H7 (cell line): ENCODE results near the gene SUPT3H. TPM values are rescaled to one million over a fixed set of nuclear protein-coding genes. Genes with fewer than 3 reads are reported as not detected.

Experiments used
- DNase-seq: peaks from one replicate; pipeline ENCODE4 v3.0.0; 2012
- H3K27me3 ChIP-seq: 2 replicates; pipeline ENCODE4 v1.6.0; 2011; ENCODE audit warnings: mild to moderate bottlenecking, low read length; ENCODE audit not compliant: control insufficient read depth, insufficient read depth
- H3K36me3 ChIP-seq: replicated peaks from 2 replicates; pipeline ENCODE4 v1.5.1; 2011; ENCODE audit warnings: low read length; ENCODE audit not compliant: control insufficient read depth, insufficient read depth
- H3K4me3 ChIP-seq: 2 replicates; pipeline ENCODE4 v1.5.1; 2011; ENCODE audit warnings: low read depth, mild to moderate bottlenecking, control low read depth, low read length, moderate library complexity; ENCODE audit not compliant: insufficient read depth
- total RNA-seq: library from RNA; depleted of rRNA; stranded (reverse); fragments of >200 nt; shearing (Covaris generic); gene quantifications from 2 replicates; pipeline ENCODE4 v1.2.3, GENCODE V29; 2014

SUPT3H gene
- total RNA-seq, 1 experiment from 2014 or later = 13.3 TPM

GRCh38 chr6:44949596-44950201 lies 428.0 kb downstream of the SUPT3H start:
- no peaks in the 10 kb centered on the region for H3K36me3 ChIP-seq
- no peak overlapping the region for H3K4me3 ChIP-seq
- H3K27me3 ChIP-seq = no peaks in the 10 kb centered on the region
- no peak for DNase-seq

GRCh38 chr6:44943541-44943940 lies 434.2 kb downstream of the SUPT3H start:
- no peaks in the 10 kb centered on the region for H3K27me3 ChIP-seq
- no peak for DNase-seq
- H3K4me3 ChIP-seq = no peak overlapping the region
- no peaks in the 10 kb centered on the region for H3K36me3 ChIP-seq

- no peaks in the 10 kb centered on the region for H3K36me3 ChIP-seq
- DNase-seq = no peak
- H3K27me3 ChIP-seq = no peaks in the 10 kb centered on the region
- H3K4me3 ChIP-seq = no peak overlapping the region
Measured at GRCh38 chr6:44942798-44943197, 434.9 kb downstream of the SUPT3H start.

GRCh38 chr6:44942201-44942600 lies 435.5 kb downstream of the SUPT3H start:
- Histone ChIP-seq H3K4me3 (no peak overlapping the region), H3K36me3 (no peaks in the 10 kb centered on the region), H3K27me3 (no peaks in the 10 kb centered on the region)
- DNase-seq = no peak

- DNase-seq = no peak
- H3K4me3 ChIP-seq = no peak overlapping the region
- H3K27me3 ChIP-seq = no peaks in the 10 kb centered on the region
- H3K36me3 ChIP-seq = no peaks in the 10 kb centered on the region
Measured at GRCh38 chr6:44940367-44940766, 437.4 kb downstream of the SUPT3H start.

- no peaks in the 10 kb centered on the region for H3K36me3 ChIP-seq
- no peaks in the 10 kb centered on the region for H3K27me3 ChIP-seq
- H3K4me3 ChIP-seq = no peak overlapping the region
- no peak for DNase-seq
Measured at GRCh38 chr6:44935693-44936300, 441.9 kb downstream of the SUPT3H start.

- Histone ChIP-seq H3K27me3 (no peaks in the 10 kb centered on the region), H3K4me3 (no peak overlapping the region), H3K36me3 (no peaks in the 10 kb centered on the region)
- no peak for DNase-seq
Measured at GRCh38 chr6:44933108-44933507, 444.6 kb downstream of the SUPT3H start.

- no peak for DNase-seq
- H3K27me3 ChIP-seq = no peaks in the 10 kb centered on the region
- H3K4me3 ChIP-seq = no peak overlapping the region
- H3K36me3 ChIP-seq = no peaks in the 10 kb centered on the region
Measured at GRCh38 chr6:44932651-44933091, 445.1 kb downstream of the SUPT3H start.

- H3K36me3 ChIP-seq = no peaks in the 10 kb centered on the region
- no peaks in the 10 kb centered on the region for H3K27me3 ChIP-seq
- no peak for DNase-seq
- H3K4me3 ChIP-seq = no peak overlapping the region
Measured at GRCh38 chr6:44931385-44931784, 446.3 kb downstream of the SUPT3H start.

- no peaks in the 10 kb centered on the region for H3K36me3 ChIP-seq
- no peak overlapping the region for H3K4me3 ChIP-seq
- no peak for DNase-seq
- no peaks in the 10 kb centered on the region for H3K27me3 ChIP-seq
Measured at GRCh38 chr6:44926556-44926955, 451.2 kb downstream of the SUPT3H start.

- Histone ChIP-seq H3K36me3 (no peaks in the 10 kb centered on the region), H3K4me3 (no peak overlapping the region), H3K27me3 (no peaks in the 10 kb centered on the region)
- DNase-seq = peak; percentile 18
Measured at GRCh38 chr6:44925100-44925739, 452.5 kb downstream of the SUPT3H start.

- DNase-seq = no peak
Measured at GRCh38 chr6:44923444-44923843, 454.3 kb downstream of the SUPT3H start.

GRCh38 chr6:44921798-44922197 lies 455.9 kb downstream of the SUPT3H start:
- Histone ChIP-seq H3K27me3 (no peaks in the 10 kb centered on the region), H3K36me3 (no peaks in the 10 kb centered on the region), H3K4me3 (no peak overlapping the region)
- DNase-seq = no peak

More at GRCh38 chr6:44923444-44923843, 454.3 kb downstream of the SUPT3H start:
- H3K4me3 ChIP-seq = no peak overlapping the region
- no peaks in the 10 kb centered on the region for H3K36me3 ChIP-seq
- no peaks in the 10 kb centered on the region for H3K27me3 ChIP-seq

- no peak for DNase-seq
- H3K4me3 ChIP-seq = no peak overlapping the region
- H3K36me3 ChIP-seq = no peaks in the 10 kb centered on the region
- H3K27me3 ChIP-seq = no peaks in the 10 kb centered on the region
Measured at GRCh38 chr6:44920952-44921491, 456.7 kb downstream of the SUPT3H start.

GRCh38 chr6:44918671-44919296 lies 458.9 kb downstream of the SUPT3H start:
- H3K4me3 ChIP-seq = no peak overlapping the region

More at GRCh38 chr6:44918671-44919296, 458.9 kb downstream of the SUPT3H start:
- no peaks in the 10 kb centered on the region for H3K36me3 ChIP-seq
- H3K27me3 ChIP-seq = no peaks in the 10 kb centered on the region
- no peak for DNase-seq
